Gastrocnemius medialis (tissue), 4 donors: ENCODE measurements around the gene EPHA8.

Experiments used
- POLR2A ChIP-seq, 2 donors: fragments of 450-650 bp; IDR thresholded peaks; one replicate each; pipeline ENCODE4 v1.6.1; 2017; ENCODE audit warnings: antibody characterized with exemption in 2 of 2, mild to moderate bottlenecking in 2 of 2, moderate library complexity in 2 of 2
- TF ChIP-seq, protein P1 (sequence below), 5 experiments: fragments of 450-650 bp in 3 of 5; fragments of 200-600 bp in 2 of 5; sonication (generic) in 2 of 5; IDR thresholded peaks in 4 of 5; conservative IDR thresholded peaks in 1 of 5; 1 replicate in 4 of 5; 2 replicates in 1 of 5; pipeline ENCODE4 v1.5.1; 2016 to 2019; ENCODE audit warnings: antibody characterized with exemption in 5 of 5, mild to moderate bottlenecking in 3 of 5, moderate library complexity in 3 of 5

DNA sequence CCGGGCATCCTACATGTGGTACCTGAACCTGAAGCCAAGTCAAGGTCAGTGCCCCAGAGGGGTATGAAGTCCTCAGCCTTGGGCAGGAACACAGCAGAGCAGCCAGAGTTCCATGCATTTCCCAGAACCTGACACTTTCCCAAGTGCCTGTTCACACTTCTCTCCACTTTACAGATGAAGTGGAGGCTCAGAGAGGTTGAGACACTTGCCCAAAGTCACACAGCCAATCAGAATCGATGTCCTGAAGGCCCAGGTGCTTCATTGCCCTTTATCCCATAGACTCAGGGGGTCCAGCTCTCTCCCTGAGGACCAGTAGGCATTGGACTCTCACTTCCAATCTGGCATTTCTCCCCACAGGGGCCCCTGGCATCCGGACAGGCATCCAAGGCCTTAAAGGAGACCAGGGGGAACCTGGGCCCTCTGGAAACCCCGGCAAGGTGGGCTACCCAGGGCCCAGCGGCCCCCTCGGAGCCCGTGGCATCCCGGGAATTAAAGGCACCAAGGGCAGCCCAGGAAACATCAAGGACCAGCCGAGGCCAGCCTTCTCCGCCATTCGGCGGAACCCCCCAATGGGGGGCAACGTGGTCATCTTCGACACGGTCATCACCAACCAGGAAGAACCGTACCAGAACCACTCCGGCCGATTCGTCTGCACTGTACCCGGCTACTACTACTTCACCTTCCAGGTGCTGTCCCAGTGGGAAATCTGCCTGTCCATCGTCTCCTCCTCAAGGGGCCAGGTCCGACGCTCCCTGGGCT lies 75.4 kb downstream of the EPHA8 start:
- TF ChIP-seq, protein P1, sequence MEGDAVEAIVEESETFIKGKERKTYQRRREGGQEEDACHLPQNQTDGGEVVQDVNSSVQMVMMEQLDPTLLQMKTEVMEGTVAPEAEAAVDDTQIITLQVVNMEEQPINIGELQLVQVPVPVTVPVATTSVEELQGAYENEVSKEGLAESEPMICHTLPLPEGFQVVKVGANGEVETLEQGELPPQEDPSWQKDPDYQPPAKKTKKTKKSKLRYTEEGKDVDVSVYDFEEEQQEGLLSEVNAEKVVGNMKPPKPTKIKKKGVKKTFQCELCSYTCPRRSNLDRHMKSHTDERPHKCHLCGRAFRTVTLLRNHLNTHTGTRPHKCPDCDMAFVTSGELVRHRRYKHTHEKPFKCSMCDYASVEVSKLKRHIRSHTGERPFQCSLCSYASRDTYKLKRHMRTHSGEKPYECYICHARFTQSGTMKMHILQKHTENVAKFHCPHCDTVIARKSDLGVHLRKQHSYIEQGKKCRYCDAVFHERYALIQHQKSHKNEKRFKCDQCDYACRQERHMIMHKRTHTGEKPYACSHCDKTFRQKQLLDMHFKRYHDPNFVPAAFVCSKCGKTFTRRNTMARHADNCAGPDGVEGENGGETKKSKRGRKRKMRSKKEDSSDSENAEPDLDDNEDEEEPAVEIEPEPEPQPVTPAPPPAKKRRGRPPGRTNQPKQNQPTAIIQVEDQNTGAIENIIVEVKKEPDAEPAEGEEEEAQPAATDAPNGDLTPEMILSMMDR (IDR thresholded peaks at IDR 0.05 in 4 of 5, conservative IDR thresholded peaks at IDR 0.05 in 1 of 5) = no peak
- no peak for TF ChIP-seq POLR2A (IDR thresholded peaks at IDR 0.05)
